HUES6 (cell line): ENCODE measurements around the gene ABTB2.

ENCODE experiments used
- H3K27ac ChIP-seq: 2 replicates; pipeline ENCODE4 v1.7.0; 2013; ENCODE audit warnings: low read depth, mild to moderate bottlenecking, low read length, inconsistent platforms
- H3K27me3 ChIP-seq: 2 replicates; pipeline ENCODE4 v1.6.1; 2013; ENCODE audit warnings: low read length; ENCODE audit not compliant: control insufficient read depth, insufficient read depth
- H3K36me3 ChIP-seq: 2 replicates; pipeline ENCODE4 v1.6.1; 2013; ENCODE audit warnings: low read length; ENCODE audit not compliant: control insufficient read depth, insufficient read depth
- H3K4me1 ChIP-seq: 2 replicates; pipeline ENCODE4 v1.6.1; 2013; ENCODE audit warnings: low read length; ENCODE audit not compliant: control insufficient read depth, insufficient read depth
- H3K4me3 ChIP-seq: 2 replicates; pipeline ENCODE4 v1.5.1; 2013; ENCODE audit warnings: low read depth, low read length
- H3K9ac ChIP-seq: one replicate; pipeline ENCODE4 v1.6.1; 2013; ENCODE audit warnings: mild to moderate bottlenecking, low read length
- H3K9me3 ChIP-seq: 2 replicates; pipeline ENCODE4 v1.6.1; 2013; ENCODE audit warnings: low read depth, low read length; ENCODE audit not compliant: control insufficient read depth, insufficient read depth

The ABTB2 gene

GRCh38 chr11:34351687-34352469 lies 5.9 kb downstream of the ABTB2 start:
- Histone ChIP-seq H3K27ac (no peak overlapping the region), H3K9ac (no peak overlapping the region)

DNA sequence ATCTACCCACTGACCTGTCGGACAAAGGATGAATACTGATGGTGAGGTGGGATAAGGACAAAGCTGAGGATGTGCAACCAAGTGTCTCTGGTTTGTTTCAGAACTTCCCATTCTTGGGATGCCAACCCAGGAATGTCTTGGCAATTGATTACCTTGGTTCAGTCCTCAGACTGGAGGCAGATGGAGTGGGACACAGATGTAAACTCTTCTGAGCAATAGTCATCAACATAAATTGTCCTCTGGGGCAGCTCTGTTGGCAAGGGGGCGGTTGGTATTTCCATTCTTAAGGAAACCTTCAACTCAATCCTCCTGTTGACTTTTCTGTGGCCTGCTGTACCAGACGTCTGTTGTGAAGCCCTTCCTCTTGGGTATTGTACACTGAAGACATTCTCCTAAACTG lies 6.8 kb downstream of the ABTB2 start:
- Histone ChIP-seq H3K4me1 (peaks cover 9% of the 10 kb centered on the region), H3K27ac (no peak overlapping the region), H3K27me3 (peaks cover 13% of the 10 kb centered on the region), H3K4me3 (no peak overlapping the region), H3K36me3 (no peaks in the 10 kb centered on the region), H3K9ac (no peak overlapping the region), H3K9me3 (no peaks in the 10 kb centered on the region)

More at GRCh38 chr11:34351687-34352469, 5.9 kb downstream of the ABTB2 start:
- Histone ChIP-seq H3K27me3 (peaks cover 22% of the 10 kb centered on the region), H3K4me1 (peaks cover 14% of the 10 kb centered on the region), H3K9me3 (no peaks in the 10 kb centered on the region), H3K4me3 (no peak overlapping the region), H3K36me3 (no peaks in the 10 kb centered on the region)

- no peak overlapping the region for H3K9ac ChIP-seq
- H3K9me3 ChIP-seq = no peaks in the 10 kb centered on the region
- H3K36me3 ChIP-seq = no peaks in the 10 kb centered on the region
- H3K27ac ChIP-seq = no peak overlapping the region
- H3K4me3 ChIP-seq = no peak overlapping the region
- peaks cover 6% of the 10 kb centered on the region; the same call in 1 of the 2 replicates for H3K4me1 ChIP-seq
- peaks cover 2% of the 10 kb centered on the region; the same call in 1 of the 2 replicates for H3K27me3 ChIP-seq
Observed at GRCh38 chr11:34349882-34350281, 7.9 kb downstream of the ABTB2 start.

- Histone ChIP-seq H3K36me3 (no peaks in the 10 kb centered on the region), H3K27ac (no peak overlapping the region), H3K27me3 (no peaks in the 10 kb centered on the region), H3K4me1 (peaks cover 7% of the 10 kb centered on the region; the same call in 1 of the 2 replicates), H3K4me3 (no peak overlapping the region), H3K9ac (no peak overlapping the region), H3K9me3 (no peaks in the 10 kb centered on the region)
Observed at GRCh38 chr11:34348919-34349318, 8.9 kb downstream of the ABTB2 start.

DNA sequence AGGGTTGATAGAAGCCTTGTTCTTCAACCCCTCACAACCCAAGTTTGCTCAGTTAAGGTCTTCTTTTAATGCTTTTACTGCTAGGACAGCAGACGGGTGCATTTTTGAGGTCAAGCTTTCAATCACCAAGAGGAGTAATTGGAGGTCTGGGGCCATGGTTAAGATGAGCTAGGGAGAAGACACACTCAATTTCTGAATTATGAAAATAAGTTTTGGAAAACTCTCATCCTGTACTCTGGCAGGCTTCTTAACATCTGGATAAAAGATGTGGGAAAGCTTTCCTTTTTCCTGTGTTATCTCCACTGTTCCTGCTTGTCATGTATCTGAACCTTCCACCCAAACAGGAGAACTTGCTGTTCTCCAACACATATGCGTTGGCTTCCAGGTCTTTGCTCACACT lies 9.7 kb downstream of the ABTB2 start:
- peaks cover 7% of the 10 kb centered on the region; the same call in 1 of the 2 replicates for H3K4me1 ChIP-seq

DNA sequence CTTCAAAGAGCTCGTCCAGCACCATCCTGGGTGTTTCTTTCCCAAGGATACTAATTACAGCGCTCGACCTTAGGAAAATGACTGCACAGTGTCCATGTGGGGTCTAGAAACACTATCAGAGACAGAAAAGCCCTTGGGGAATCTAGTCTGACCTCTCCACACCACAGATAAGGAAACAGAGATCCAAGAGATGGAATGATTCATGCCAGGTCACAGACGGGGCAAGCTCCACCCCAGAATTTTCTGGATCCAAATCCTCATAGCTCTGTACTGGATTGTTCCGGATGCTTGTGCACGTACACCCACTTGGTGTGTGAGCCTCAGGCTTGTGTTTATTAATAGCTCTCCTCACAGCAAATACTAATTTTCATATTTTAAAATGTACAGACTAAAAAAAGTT lies 11.3 kb downstream of the ABTB2 start:
- Histone ChIP-seq H3K4me3 (no peak overlapping the region), H3K27me3 (no peaks in the 10 kb centered on the region), H3K4me1 (peaks cover 14% of the 10 kb centered on the region), H3K36me3 (no peaks in the 10 kb centered on the region), H3K9ac (no peak overlapping the region), H3K27ac (no peak overlapping the region), H3K9me3 (no peaks in the 10 kb centered on the region)

More for the DNA sequence above, 9.7 kb downstream of the ABTB2 start:
- H3K27ac ChIP-seq = no peak overlapping the region
- H3K4me3 ChIP-seq = no peak overlapping the region
- H3K9ac ChIP-seq = no peak overlapping the region
- no peaks in the 10 kb centered on the region for H3K27me3 ChIP-seq
- no peaks in the 10 kb centered on the region for H3K36me3 ChIP-seq
- no peaks in the 10 kb centered on the region for H3K9me3 ChIP-seq

GRCh38 chr11:34345991-34346480 lies 11.8 kb downstream of the ABTB2 start:
- no peaks in the 10 kb centered on the region for H3K27me3 ChIP-seq
- H3K9me3 ChIP-seq = no peaks in the 10 kb centered on the region
- H3K4me1 ChIP-seq = peaks cover 17% of the 10 kb centered on the region
- no peak overlapping the region for H3K9ac ChIP-seq
- H3K36me3 ChIP-seq = no peaks in the 10 kb centered on the region
- no peak overlapping the region for H3K27ac ChIP-seq
- H3K4me3 ChIP-seq = no peak overlapping the region

- Histone ChIP-seq H3K27ac (no peak overlapping the region), H3K36me3 (no peaks in the 10 kb centered on the region), H3K4me1 (peaks cover 17% of the 10 kb centered on the region), H3K9ac (no peak overlapping the region), H3K4me3 (no peak overlapping the region), H3K9me3 (no peaks in the 10 kb centered on the region), H3K27me3 (no peaks in the 10 kb centered on the region)
Observed at GRCh38 chr11:34345540-34345876, 12.3 kb downstream of the ABTB2 start.

DNA sequence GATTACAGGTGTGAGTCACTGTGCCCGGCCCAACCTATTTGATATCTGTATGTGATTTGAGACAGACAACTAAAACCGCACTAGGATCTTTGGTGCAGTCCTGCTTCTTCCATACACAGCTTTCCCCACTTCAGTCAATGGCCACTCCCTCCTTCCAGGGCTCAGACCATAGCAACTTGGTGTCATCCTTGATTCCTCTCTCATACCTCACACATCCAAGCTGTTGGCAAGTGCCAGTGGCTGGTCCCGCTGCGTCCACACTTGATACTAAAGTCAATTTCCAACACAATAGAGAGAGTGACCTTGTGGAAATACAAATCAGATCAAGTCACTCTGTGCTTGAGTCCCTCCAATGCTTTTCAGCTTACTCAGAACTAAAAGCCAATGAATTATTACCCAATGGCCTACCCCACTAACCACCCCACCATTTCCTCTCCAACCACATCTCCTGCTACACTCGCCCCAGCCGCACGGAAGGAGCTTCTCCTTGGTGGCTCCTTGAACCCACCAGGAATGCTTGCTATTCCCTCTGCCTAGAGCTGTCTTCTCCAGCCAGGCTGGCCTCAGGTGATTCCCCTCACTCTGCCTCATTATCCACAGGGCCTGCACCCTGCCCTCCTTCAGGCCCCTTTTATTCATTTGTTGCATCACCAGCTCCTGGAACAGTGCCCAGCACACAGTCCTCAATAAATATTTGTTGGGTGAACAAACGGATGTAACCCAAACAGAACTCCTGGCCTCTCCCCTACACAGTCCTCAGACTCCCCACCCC lies 12.9 kb downstream of the ABTB2 start:
- Histone ChIP-seq H3K36me3 (no peaks in the 10 kb centered on the region), H3K4me3 (no peak overlapping the region), H3K27ac (no peak overlapping the region), H3K27me3 (no peaks in the 10 kb centered on the region), H3K4me1 (peaks cover 17% of the 10 kb centered on the region), H3K9ac (no peak overlapping the region), H3K9me3 (no peaks in the 10 kb centered on the region)

GRCh38 chr11:34344410-34344767 lies 13.4 kb downstream of the ABTB2 start:
- H3K4me1 ChIP-seq = peaks cover 17% of the 10 kb centered on the region
- H3K27ac ChIP-seq = no peak overlapping the region
- no peaks in the 10 kb centered on the region for H3K36me3 ChIP-seq
- H3K27me3 ChIP-seq = no peaks in the 10 kb centered on the region
- H3K4me3 ChIP-seq = no peak overlapping the region
- H3K9ac ChIP-seq = no peak overlapping the region
- no peaks in the 10 kb centered on the region for H3K9me3 ChIP-seq

GRCh38 chr11:34343686-34344085 lies 14.1 kb downstream of the ABTB2 start:
- H3K4me3 ChIP-seq = no peak overlapping the region
- H3K27ac ChIP-seq = no peak overlapping the region
- H3K4me1 ChIP-seq = peaks cover 17% of the 10 kb centered on the region

More at GRCh38 chr11:34343686-34344085, 14.1 kb downstream of the ABTB2 start:
- H3K27me3 ChIP-seq = no peaks in the 10 kb centered on the region
- no peaks in the 10 kb centered on the region for H3K36me3 ChIP-seq
- no peaks in the 10 kb centered on the region for H3K9me3 ChIP-seq
- no peak overlapping the region for H3K9ac ChIP-seq
